Skeletal muscle tissue (tissue), 4 donors: ENCODE measurements around the gene TOR3A. TPM values are rescaled to one million over a fixed set of nuclear protein-coding genes. Genes with fewer than 3 reads are reported as not detected.

Experiments used
- H3K27ac ChIP-seq: one replicate; pipeline ENCODE4 v1.7.0; 2013; ENCODE audit warnings: mild to moderate bottlenecking, low read depth, low read length, inconsistent platforms
- H3K27me3 ChIP-seq, 3 donors: one replicate each; pipeline ENCODE4 v1.7.0; 2013; ENCODE audit warnings: low read length in 3 of 3; ENCODE audit not compliant: control insufficient read depth in 3 of 3, insufficient read depth in 3 of 3
- H3K36me3 ChIP-seq, 3 donors: one replicate each; pipeline ENCODE4 v1.7.0; 2013; ENCODE audit warnings: low read length in 3 of 3; ENCODE audit not compliant: control insufficient read depth in 3 of 3, insufficient read depth in 3 of 3
- H3K4me1 ChIP-seq, 3 donors: one replicate each; pipeline ENCODE4 v1.7.0; 2013; ENCODE audit warnings: low read length in 3 of 3, mild to moderate bottlenecking in 3 of 3; ENCODE audit not compliant: control insufficient read depth in 3 of 3, insufficient read depth in 3 of 3
- H3K4me3 ChIP-seq, 3 donors: one replicate each; pipeline ENCODE4 v1.7.0; 2013; ENCODE audit warnings: low read length in 3 of 3
- H3K9ac ChIP-seq, 3 donors: one replicate each; pipeline ENCODE4 v1.7.0; 2013; ENCODE audit warnings: low read length in 3 of 3, mild to moderate bottlenecking in 3 of 3, moderate library complexity in 2 of 3, low read depth in 1 of 3
- H3K9me3 ChIP-seq, 3 donors: one replicate each; pipeline ENCODE4 v1.7.0; 2013; ENCODE audit warnings: low read length in 3 of 3; ENCODE audit not compliant: control insufficient read depth in 3 of 3
- total RNA-seq: library from RNA; depleted of rRNA; stranded (reverse); fragments of >200 nt; gene quantifications from one replicate; pipeline ENCODE4 v1.2.3, GENCODE V29; 2014
- donor health status: Osteomylitis.

The TOR3A gene
- total RNA-seq, 1 donor from 2014 or later, result 16.7 TPM

DNA sequence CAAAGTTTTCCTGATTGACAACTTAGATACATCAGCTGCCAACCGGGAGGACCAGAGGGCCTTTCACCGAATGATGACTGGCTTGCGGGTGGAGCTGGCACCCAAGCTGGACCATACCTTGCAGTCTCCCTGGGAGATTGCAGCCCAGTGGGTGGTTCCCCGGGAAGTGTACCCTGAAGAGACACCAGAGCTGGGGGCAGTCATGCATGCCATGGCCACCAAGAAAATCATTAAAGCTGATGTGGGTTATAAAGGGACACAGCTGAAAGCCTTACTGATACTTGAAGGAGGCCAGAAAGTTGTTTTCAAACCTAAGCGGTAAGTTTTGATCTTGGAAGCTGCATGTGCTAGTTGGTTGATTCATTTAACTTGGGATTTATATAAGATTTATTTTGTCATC lies 38.0 kb upstream of the TOR3A start:
- peaks cover 0 to 10% (median 8%) of the 10 kb centered on the region in 3 donors for H3K4me1 ChIP-seq
- H3K27me3 ChIP-seq, result no peaks in the 10 kb centered on the region
- no peak overlapping the region for H3K9ac ChIP-seq
- H3K36me3 ChIP-seq, result no peaks in the 10 kb centered on the region
- no peak overlapping the region for H3K4me3 ChIP-seq
- H3K27ac ChIP-seq, result no peak overlapping the region
- no peaks in the 10 kb centered on the region for H3K9me3 ChIP-seq

- Histone ChIP-seq H3K36me3 (peaks cover 0 to 3% (median 0%) of the 10 kb centered on the region in 3 donors), H3K4me3 (no peak overlapping the region), H3K27ac (no peak overlapping the region), H3K9ac (no peak overlapping the region), H3K4me1 (peaks cover 0 to 10% (median 8%) of the 10 kb centered on the region in 3 donors), H3K27me3 (no peaks in the 10 kb centered on the region), H3K9me3 (no peaks in the 10 kb centered on the region)
Observed at GRCh38 chr1:179046808-179047635, 34.8 kb upstream of the TOR3A start.

GRCh38 chr1:179047636-179047997 lies 34.3 kb upstream of the TOR3A start:
- peaks cover 0 to 3% (median 0%) of the 10 kb centered on the region in 3 donors for H3K36me3 ChIP-seq
- no peak overlapping the region for H3K9ac ChIP-seq
- no peak overlapping the region for H3K27ac ChIP-seq
- peaks cover 0 to 10% (median 8%) of the 10 kb centered on the region in 3 donors for H3K4me1 ChIP-seq
- no peaks in the 10 kb centered on the region for H3K9me3 ChIP-seq
- H3K4me3 ChIP-seq, result no peak overlapping the region
- no peaks in the 10 kb centered on the region for H3K27me3 ChIP-seq

- no peak overlapping the region for H3K27ac ChIP-seq
- no peaks in the 10 kb centered on the region for H3K27me3 ChIP-seq
- H3K9me3 ChIP-seq, result no peaks in the 10 kb centered on the region
- H3K4me1 ChIP-seq, result peaks cover 0 to 8% (median 8%) of the 10 kb centered on the region in 3 donors
- no peak overlapping the region for H3K4me3 ChIP-seq
- peaks cover 0 to 3% (median 0%) of the 10 kb centered on the region in 3 donors for H3K36me3 ChIP-seq
- H3K9ac ChIP-seq, result peak overlapping the region in 1 of 3 donors; percentile 43
Observed at GRCh38 chr1:179048339-179049124, 33.3 kb upstream of the TOR3A start.

DNA sequence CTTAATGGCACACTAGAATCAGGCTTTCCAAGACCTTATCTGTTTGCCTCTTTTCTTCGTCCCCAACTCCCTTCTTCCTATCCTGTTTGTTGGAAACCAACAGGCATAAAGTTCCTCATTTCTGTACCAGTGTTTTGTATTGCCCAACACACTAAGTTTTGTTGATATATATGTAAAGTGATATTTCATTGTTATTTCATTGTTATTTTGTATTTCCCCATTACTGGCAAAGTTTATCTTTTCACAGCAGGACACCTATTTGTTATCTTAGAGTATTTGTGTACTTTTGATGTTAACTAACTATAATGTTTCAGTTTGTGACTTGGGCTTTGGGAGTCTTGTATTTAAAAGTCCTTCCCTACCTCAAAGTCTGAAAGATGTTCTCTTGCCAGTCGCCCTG lies 29.1 kb upstream of the TOR3A start:
- peaks cover 0 to 15% (median 12%) of the 10 kb centered on the region in 3 donors for H3K36me3 ChIP-seq

GRCh38 chr1:179053486-179053885 lies 28.4 kb upstream of the TOR3A start:
- H3K4me3 ChIP-seq, result no peak overlapping the region
- no peak overlapping the region for H3K9ac ChIP-seq
- H3K36me3 ChIP-seq, result peaks cover 0 to 15% (median 12%) of the 10 kb centered on the region in 3 donors
- peaks cover 0 to 3% (median 0%) of the 10 kb centered on the region in 3 donors for H3K4me1 ChIP-seq
- no peaks in the 10 kb centered on the region for H3K27me3 ChIP-seq
- H3K27ac ChIP-seq, result no peak overlapping the region
- no peaks in the 10 kb centered on the region for H3K9me3 ChIP-seq

More for the DNA sequence above, 29.1 kb upstream of the TOR3A start:
- Histone ChIP-seq H3K9me3 (no peaks in the 10 kb centered on the region), H3K4me1 (peaks cover 0 to 3% (median under 1%) of the 10 kb centered on the region in 3 donors), H3K27me3 (no peaks in the 10 kb centered on the region), H3K4me3 (no peak overlapping the region), H3K9ac (no peak overlapping the region), H3K27ac (no peak overlapping the region)

DNA sequence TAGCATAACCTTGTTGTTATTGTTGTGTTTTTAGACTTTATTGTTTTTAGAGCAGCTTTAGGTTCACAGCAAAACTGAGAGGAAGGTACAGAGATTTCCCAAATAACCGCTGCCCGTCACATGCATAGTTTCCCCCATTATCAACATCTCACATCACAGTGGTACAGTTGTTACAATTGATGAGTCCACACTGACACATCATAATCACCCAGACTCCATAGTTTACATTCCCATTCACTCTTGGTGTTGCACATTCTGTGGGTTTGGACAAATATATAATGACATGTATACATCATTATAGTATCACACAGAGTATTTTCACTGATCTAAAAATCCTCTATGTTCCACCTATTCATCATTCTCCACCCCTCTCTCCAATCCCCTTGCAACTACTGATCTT lies 25.9 kb upstream of the TOR3A start:
- H3K27ac ChIP-seq, result no peak overlapping the region
- peaks cover 0 to 12% (median 12%) of the 10 kb centered on the region in 3 donors for H3K36me3 ChIP-seq
- no peak overlapping the region for H3K4me3 ChIP-seq
- H3K27me3 ChIP-seq, result no peaks in the 10 kb centered on the region
- no peak overlapping the region for H3K9ac ChIP-seq
- H3K4me1 ChIP-seq, result peaks cover 0 to 3% (median 0%) of the 10 kb centered on the region in 3 donors
- H3K9me3 ChIP-seq, result no peaks in the 10 kb centered on the region

DNA sequence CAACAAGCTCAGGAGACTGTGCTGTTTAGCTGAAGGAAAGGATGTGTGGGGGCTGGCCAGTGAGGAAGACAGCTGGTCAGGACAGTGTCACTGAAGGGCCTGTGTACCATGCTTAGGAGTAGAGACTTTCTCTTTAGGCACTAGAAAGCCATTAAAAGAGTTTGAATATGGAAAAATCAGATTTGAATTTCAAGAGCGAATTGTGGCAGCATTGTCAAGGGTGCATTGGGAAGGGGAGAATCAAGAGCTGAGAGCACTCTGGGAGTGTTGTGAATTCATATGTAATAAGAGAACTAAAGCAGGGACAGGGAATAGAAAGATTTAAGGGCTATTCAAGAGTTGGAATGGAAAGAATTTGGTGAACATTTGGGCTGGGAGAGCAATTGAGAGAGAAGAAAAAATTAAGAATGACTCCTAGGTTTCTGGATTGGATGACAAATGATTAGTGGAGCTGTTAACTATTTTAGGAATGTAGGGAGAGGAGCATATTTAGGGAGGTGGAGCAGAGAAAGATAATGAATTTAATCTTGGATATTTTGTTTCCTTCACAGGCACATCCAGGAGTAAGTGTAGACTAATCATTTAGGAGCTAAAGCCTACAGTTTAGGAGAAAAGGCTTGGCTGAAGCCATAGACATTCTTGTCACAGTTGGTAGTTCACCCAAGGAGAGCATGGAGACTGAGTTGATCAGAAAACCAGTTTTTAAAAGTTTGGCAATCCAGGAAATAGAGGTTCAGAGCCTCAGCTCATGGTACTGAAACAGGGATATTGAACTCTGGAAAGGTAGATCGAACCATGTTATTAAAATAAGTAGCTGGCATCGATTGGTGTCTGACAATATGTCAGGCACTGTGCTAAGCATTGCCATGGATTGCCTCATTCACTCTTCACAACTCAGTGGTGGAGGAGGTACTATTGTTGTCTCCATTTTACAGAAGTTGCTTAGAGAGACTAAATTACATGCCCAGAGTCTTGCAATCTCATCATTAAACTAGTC lies 23.1 kb upstream of the TOR3A start:
- Histone ChIP-seq H3K4me1 (peaks cover 0 to 11% (median 0%) of the 10 kb centered on the region in 3 donors), H3K9ac (no peak overlapping the region), H3K36me3 (peaks cover under 1 to 12% (median 12%) of the 10 kb centered on the region in 3 donors), H3K27ac (no peak overlapping the region), H3K4me3 (no peak overlapping the region), H3K9me3 (no peaks in the 10 kb centered on the region), H3K27me3 (no peaks in the 10 kb centered on the region)
